Ascending aorta (tissue), 2 donors: ENCODE results near the gene TRPV4. TPM values are rescaled to one million over a fixed set of nuclear protein-coding genes. Genes with fewer than 3 reads are reported as not detected.

Experiments used
- DNase-seq, 2 donors: peaks; one replicate each; pipeline ENCODE4 v3.0.0-alpha.2; 2019; ENCODE audit warnings: low spot score in 2 of 2
- H3K27ac ChIP-seq, 2 donors: fragments of 200-600 bp; sonication (generic); one replicate each; pipeline ENCODE4 v1.5.1; 2016 to 2017; ENCODE audit warnings: mild to moderate bottlenecking in 1 of 2
- H3K27me3 ChIP-seq: fragments of 200-600 bp; sonication (generic); one replicate; pipeline ENCODE4 v1.5.1; 2017
- H3K36me3 ChIP-seq, 2 donors: fragments of 200-600 bp; sonication (generic); one replicate each; pipeline ENCODE4 v1.5.1; 2016
- H3K4me1 ChIP-seq, 2 donors: fragments of 200-600 bp; sonication (generic); one replicate each; pipeline ENCODE4 v1.5.1; 2016 to 2017; ENCODE audit warnings: mild to moderate bottlenecking in 1 of 2
- H3K4me3 ChIP-seq, 2 donors: fragments of 200-600 bp; sonication (generic); one replicate each; pipeline ENCODE4 v1.5.1; 2016 to 2017; ENCODE audit warnings: mild to moderate bottlenecking in 1 of 2
- H3K9me3 ChIP-seq, 2 donors: fragments of 200-600 bp; sonication (generic); one replicate each; pipeline ENCODE4 v1.5.1; 2016
- intact Hi-C: fragments of 100-400 bp; cut with DNase I; formaldehyde crosslinking; loops from one replicate; pipeline ENCODE4 v1.15.1; 2023
- total RNA-seq: library from RNA; depleted of rRNA; stranded (reverse); fragments of >200 nt; gene quantifications from one replicate; pipeline ENCODE4 v1.1.0, GENCODE V29; 2016
- TF ChIP-seq, protein P1 (sequence below), 3 experiments: fragments of 200-600 bp in 2 of 3; fragments of 450-650 bp in 1 of 3; sonication (generic) in 2 of 3; IDR thresholded peaks; one replicate each; pipeline ENCODE4 v1.5.1; 2016 to 2019; ENCODE audit warnings: antibody characterized with exemption in 3 of 3, mild to moderate bottlenecking in 1 of 3, moderate library complexity in 1 of 3

TRPV4 gene
- not detected for total RNA-seq

DNA sequence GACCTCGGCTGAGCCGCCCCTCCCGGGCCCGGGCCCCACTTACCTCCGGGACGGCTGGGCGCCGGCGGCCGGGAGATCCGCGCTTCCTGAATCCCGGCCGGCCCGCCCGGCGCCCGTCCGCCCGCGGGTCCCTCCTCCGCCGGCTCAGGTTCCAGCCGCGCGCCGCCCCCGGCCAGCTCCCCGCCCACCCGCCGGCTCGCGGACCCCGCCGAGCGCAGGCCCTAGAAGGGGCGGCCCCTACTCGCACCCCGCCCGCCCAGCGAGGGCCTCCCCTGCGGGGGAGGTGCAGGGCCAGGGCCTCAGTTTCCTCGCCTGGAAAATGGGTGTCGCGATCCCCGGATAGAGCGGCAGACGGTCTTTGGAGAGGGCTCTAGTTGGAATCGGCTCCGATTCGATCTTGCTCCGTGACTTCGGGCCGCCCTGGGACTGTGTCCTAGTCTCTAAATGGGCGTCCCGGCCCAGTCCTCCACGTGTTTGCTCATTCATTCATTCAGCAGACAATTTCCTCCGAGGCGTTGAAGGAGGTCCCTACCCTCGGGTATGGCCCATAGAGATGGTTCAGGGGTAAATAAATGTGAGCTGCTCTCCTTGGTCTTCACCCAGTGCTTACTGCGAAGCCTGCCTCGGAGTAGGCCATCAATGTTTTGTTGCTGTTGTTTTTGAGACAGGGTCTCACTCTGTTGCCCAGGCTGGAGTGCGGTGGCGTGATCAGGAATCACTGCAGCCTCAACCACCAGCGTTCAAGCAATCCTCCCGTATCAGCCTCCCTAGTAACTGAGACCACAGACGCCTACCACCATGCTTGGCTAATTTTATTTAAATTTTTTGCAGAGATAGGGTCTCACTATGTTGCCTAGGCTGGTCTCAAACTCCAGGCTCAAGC, at the start of gene TRPV4:
TSS of gene TRPV4 (minus strand) at position 92 of the 883 bp plus-strand sequence. CDS start 18,602 bp downstream, outside the sequence.
- H3K9me3 ChIP-seq: no peaks in the 10 kb centered on the region
- intact Hi-C loops: no loop called here
- H3K4me1 ChIP-seq: no peaks in the 10 kb centered on the region
- H3K4me3 ChIP-seq: peak within 1 kb of the TSS; percentile 46 to 68
- DNase-seq: no peak
- peaks cover 4% of the 10 kb centered on the region for H3K27me3 ChIP-seq
- TF ChIP-seq, protein P1, sequence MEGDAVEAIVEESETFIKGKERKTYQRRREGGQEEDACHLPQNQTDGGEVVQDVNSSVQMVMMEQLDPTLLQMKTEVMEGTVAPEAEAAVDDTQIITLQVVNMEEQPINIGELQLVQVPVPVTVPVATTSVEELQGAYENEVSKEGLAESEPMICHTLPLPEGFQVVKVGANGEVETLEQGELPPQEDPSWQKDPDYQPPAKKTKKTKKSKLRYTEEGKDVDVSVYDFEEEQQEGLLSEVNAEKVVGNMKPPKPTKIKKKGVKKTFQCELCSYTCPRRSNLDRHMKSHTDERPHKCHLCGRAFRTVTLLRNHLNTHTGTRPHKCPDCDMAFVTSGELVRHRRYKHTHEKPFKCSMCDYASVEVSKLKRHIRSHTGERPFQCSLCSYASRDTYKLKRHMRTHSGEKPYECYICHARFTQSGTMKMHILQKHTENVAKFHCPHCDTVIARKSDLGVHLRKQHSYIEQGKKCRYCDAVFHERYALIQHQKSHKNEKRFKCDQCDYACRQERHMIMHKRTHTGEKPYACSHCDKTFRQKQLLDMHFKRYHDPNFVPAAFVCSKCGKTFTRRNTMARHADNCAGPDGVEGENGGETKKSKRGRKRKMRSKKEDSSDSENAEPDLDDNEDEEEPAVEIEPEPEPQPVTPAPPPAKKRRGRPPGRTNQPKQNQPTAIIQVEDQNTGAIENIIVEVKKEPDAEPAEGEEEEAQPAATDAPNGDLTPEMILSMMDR (IDR thresholded peaks at IDR 0.05): no peak
- no peak within 1 kb of the TSS for H3K27ac ChIP-seq
- H3K36me3 ChIP-seq: no peaks in the 10 kb centered on the region

DNA sequence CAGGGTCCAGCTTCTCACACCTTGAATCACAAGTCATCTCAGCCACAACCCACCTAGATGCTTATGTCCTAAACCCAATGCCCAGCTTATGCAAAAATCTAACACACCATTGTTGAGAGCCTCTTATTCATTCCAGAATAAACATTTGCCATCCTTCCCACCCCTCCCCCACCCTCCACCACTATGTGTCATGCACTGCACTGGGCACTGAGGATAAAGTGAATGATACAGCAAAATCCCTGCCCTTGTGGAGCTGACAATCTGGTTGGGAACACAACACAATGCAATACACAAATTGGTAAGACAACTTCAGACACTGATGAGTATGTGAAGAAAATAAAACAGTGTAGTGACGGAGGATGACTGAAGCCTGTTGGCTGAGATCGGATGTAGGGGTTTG, 48.6 kb upstream of the TRPV4 start:
- intact Hi-C loops: loop anchor here (1.0 to 2.0 kb wide), 3 partner anchors 29 to 284 kb away; no protein-coding TSS in a partner anchor
- TF ChIP-seq, protein P1 (IDR thresholded peaks at IDR 0.05): no peak
- H3K4me3 ChIP-seq: no peak overlapping the region

DNA sequence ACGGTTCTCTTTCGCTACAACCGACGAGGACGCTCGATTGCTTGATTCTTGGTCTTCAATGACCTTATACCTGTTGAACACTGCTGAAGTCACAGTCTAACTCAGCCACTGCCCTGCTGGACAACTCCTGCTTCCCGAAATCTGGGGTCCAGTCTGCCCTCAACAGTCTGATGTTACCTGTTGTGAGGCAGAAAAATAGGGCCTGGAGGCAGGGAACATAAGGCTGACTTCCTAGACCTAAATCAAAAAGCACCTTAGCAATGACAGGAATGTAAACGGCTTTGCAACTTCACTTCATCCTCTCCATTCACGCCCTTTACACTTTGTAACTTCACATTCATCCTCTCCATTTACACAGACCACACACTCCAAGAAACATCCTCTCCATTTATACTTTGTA, 47.7 kb upstream of the TRPV4 start:
- intact Hi-C loops: loop anchor here (1.0 to 2.0 kb wide), 6 partner anchors 28 to 308 kb away; partner anchors contain the start of genes FAM222A, MMAB and MVK
- Histone ChIP-seq H3K27me3 (no peaks in the 10 kb centered on the region), H3K4me1 (peaks cover 12 to 19% of the 10 kb centered on the region in 2 donors), H3K4me3 (peak overlapping the region; percentile 75 to 96), H3K9me3 (no peaks in the 10 kb centered on the region), H3K36me3 (no peaks in the 10 kb centered on the region), H3K27ac (peak overlapping the region in 1 of 2 donors; percentile 57)
- TF ChIP-seq, protein P1 (IDR thresholded peaks at IDR 0.05): no peak
- DNase-seq: no peak

More for the DNA sequence above, 48.6 kb upstream of the TRPV4 start:
- no peaks in the 10 kb centered on the region for H3K36me3 ChIP-seq
- DNase-seq: no peak
- H3K9me3 ChIP-seq: no peaks in the 10 kb centered on the region
- H3K27me3 ChIP-seq: no peaks in the 10 kb centered on the region
- no peak overlapping the region for H3K27ac ChIP-seq
- H3K4me1 ChIP-seq: peaks cover 12 to 19% of the 10 kb centered on the region in 2 donors

DNA sequence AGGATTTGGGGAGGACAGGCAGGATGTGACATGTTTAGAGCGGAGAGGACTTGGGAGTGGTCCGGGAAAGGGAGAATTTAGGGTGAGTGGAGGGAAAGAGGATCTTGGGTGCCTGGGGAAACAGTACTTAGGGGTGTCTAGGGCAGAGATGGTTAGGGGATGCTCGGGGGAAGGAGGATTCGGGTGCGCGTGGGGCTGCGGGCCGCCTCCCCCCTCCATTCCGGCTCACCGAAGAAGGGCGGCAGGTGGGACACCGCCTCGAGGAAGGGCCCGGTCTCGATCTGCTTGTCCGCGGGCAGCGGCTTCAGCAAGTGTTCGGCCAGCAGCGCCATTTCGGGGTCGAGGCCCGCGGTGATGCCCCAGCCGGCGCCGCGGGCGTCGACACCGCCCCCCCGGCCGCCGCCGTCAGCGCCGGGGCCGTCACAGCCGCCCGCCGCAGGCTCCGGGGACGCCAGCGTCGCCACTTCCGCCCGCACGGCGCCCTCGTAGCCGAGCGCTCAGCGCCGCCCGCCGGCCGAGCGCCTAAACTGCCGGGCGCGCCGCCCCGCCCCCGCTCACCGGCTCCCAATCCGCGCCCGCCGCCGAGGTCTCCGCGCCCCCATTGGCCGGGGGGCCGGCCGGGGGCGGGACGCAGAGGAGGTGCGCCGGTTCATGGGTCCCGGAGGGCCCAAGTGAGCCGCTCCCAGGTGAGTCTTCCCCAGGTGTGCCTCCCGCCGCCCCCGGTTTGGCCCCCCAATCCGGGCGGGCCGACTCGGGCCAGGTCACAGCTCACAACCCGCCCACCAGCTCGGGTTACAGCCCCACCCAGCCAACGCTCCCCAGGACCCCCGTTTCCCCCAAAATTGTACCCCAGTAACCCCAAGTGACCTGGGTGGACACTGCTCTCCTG, 47.1 kb upstream of the TRPV4 start, which contains the start of gene GLTP:
TSS of gene GLTP (minus strand) at position 499 of the 889 bp plus-strand sequence. CDS start at position 332, 167 bp downstream.
- no peaks in the 10 kb centered on the region for H3K27me3 ChIP-seq
- H3K4me1 ChIP-seq: peaks cover 12 to 19% of the 10 kb centered on the region in 2 donors
- H3K27ac ChIP-seq: peak within 1 kb of the TSS; percentile 59 to 65
- H3K4me3 ChIP-seq: peak within 1 kb of the TSS; percentile 75 to 96
- peak; percentile 39 to 91 for DNase-seq
- H3K9me3 ChIP-seq: no peaks in the 10 kb centered on the region
- intact Hi-C loops: loop anchor here (1.0 to 2.0 kb wide), 5 partner anchors 27 to 307 kb away; partner anchors contain the start of genes FAM222A, MMAB and MVK
- H3K36me3 ChIP-seq: no peaks in the 10 kb centered on the region
- TF ChIP-seq, protein P1 (IDR thresholded peaks at IDR 0.05): peak in 2 of 3 experiments; percentile 19 to 97
